BLaER1 treated with 17β-estradiol and CSF1 and Interleukin-3, amounts not matched to agents 10 nM and 100 nM (cell line): Measurements from ENCODE around the gene GRM4.

Experiments
- H3K27ac ChIP-seq, 11 experiments: shearing (Covaris generic); formaldehyde crosslinking; 2 replicates each; pipeline ENCODE4 v1.8.1; 2022
- H3K27me3 ChIP-seq, 11 experiments: shearing (Covaris generic); formaldehyde crosslinking; 2 replicates each; pipeline ENCODE4 v1.8.1; 2022
- H3K36me3 ChIP-seq, 11 experiments: shearing (Covaris generic); formaldehyde crosslinking; 2 replicates each; pipeline ENCODE4 v1.8.1; 2022
- H3K4me1 ChIP-seq, 10 experiments: shearing (Covaris generic); formaldehyde crosslinking; 2 replicates each; pipeline ENCODE4 v1.8.1; 2022
- H3K4me2 ChIP-seq, 11 experiments: shearing (Covaris generic); formaldehyde crosslinking; 2 replicates each; pipeline ENCODE4 v1.8.1; 2022
- H3K4me3 ChIP-seq, 10 experiments: shearing (Covaris generic); formaldehyde crosslinking; 2 replicates each; pipeline ENCODE4 v1.8.1; 2022
- H3K9ac ChIP-seq, 11 experiments: shearing (Covaris generic); formaldehyde crosslinking; 2 replicates each; pipeline ENCODE4 v1.8.1; 2022
- H3K9me3 ChIP-seq, 11 experiments: shearing (Covaris generic); formaldehyde crosslinking; replicated peaks in 1 of 11; 2 replicates each; pipeline ENCODE4 v1.8.1; 2022
- H4K20me1 ChIP-seq, 11 experiments: shearing (Covaris generic); formaldehyde crosslinking; 2 replicates each; pipeline ENCODE4 v1.8.1; 2022
- Cebpa-rat ChIP-seq, 11 experiments: shearing (Covaris generic); IDR thresholded peaks; 2 replicates each; pipeline ENCODE4 v1.8.1; 2022

The GRM4 gene

GRCh38 chr6:34041385-34041784, 104.5 kb downstream of the GRM4 start:
- H3K27ac ChIP-seq, result no peak overlapping the region
- TF ChIP-seq Cebpa-rat (IDR thresholded peaks at IDR 0.05), result no peak
- H4K20me1 ChIP-seq, result peaks cover 0 to 6% (median 0%) of the 10 kb centered on the region in 11 experiments; a peak in 1 of 22 replicates
- H3K9me3 ChIP-seq, result no peaks in the 10 kb centered on the region
- H3K27me3 ChIP-seq, result no peaks in the 10 kb centered on the region
- no peaks in the 10 kb centered on the region for H3K36me3 ChIP-seq
- H3K9ac ChIP-seq, result no peak overlapping the region
- peaks cover 0 to 36% (median 18%) of the 10 kb centered on the region in 10 experiments; a peak in 12 of 20 replicates for H3K4me1 ChIP-seq
- H3K4me2 ChIP-seq, result no peak overlapping the region
- H3K4me3 ChIP-seq, result no peak overlapping the region

- Histone ChIP-seq H3K4me2 (no peak overlapping the region), H3K9ac (no peak overlapping the region), H3K36me3 (no peaks in the 10 kb centered on the region), H3K4me1 (peaks cover 0 to 25% (median 12%) of the 10 kb centered on the region in 10 experiments; a peak in 12 of 20 replicates), H3K4me3 (no peak overlapping the region), H3K9me3 (no peaks in the 10 kb centered on the region), H3K27ac (no peak overlapping the region), H4K20me1 (peaks cover 0 to under 1% (median 0%) of the 10 kb centered on the region in 11 experiments; a peak in 1 of 22 replicates), H3K27me3 (no peaks in the 10 kb centered on the region)
- no peak for TF ChIP-seq Cebpa-rat (IDR thresholded peaks at IDR 0.05)
Measured at GRCh38 chr6:34039943-34040342, 105.9 kb downstream of the GRM4 start.

GRCh38 chr6:34037151-34037550, 108.7 kb downstream of the GRM4 start:
- H3K9me3 ChIP-seq, result no peaks in the 10 kb centered on the region
- H3K4me3 ChIP-seq, result no peak overlapping the region
- peaks cover 0 to 18% (median 0%) of the 10 kb centered on the region in 11 experiments; a peak in 2 of 22 replicates for H4K20me1 ChIP-seq
- no peak for TF ChIP-seq Cebpa-rat (IDR thresholded peaks at IDR 0.05)
- no peaks in the 10 kb centered on the region for H3K27me3 ChIP-seq
- H3K36me3 ChIP-seq, result no peaks in the 10 kb centered on the region
- H3K4me1 ChIP-seq, result peaks cover 0 to 20% (median 3%) of the 10 kb centered on the region in 10 experiments; a peak in 10 of 20 replicates
- H3K4me2 ChIP-seq, result no peak overlapping the region
- H3K9ac ChIP-seq, result no peak overlapping the region
- no peak overlapping the region for H3K27ac ChIP-seq

- TF ChIP-seq Cebpa-rat (IDR thresholded peaks at IDR 0.05), result no peak
- Histone ChIP-seq H3K4me3 (no peak overlapping the region), H3K4me1 (peaks cover 0 to 24% (median 7%) of the 10 kb centered on the region in 10 experiments; a peak in 17 of 20 replicates), H3K27ac (no peak overlapping the region), H3K36me3 (no peaks in the 10 kb centered on the region), H3K27me3 (no peaks in the 10 kb centered on the region), H3K4me2 (no peak overlapping the region), H3K9me3 (no peaks in the 10 kb centered on the region), H3K9ac (no peak overlapping the region), H4K20me1 (peaks cover 0 to 18% (median 0%) of the 10 kb centered on the region in 11 experiments; a peak in 2 of 22 replicates)
Measured at GRCh38 chr6:34036357-34037069, 109.4 kb downstream of the GRM4 start.

GRCh38 chr6:34035704-34036356, 110.1 kb downstream of the GRM4 start:
- no peaks in the 10 kb centered on the region for H3K27me3 ChIP-seq
- no peaks in the 10 kb centered on the region for H3K36me3 ChIP-seq
- H3K9ac ChIP-seq, result no peak overlapping the region
- H3K4me2 ChIP-seq, result no peak overlapping the region
- peaks cover 0 to 18% (median 0%) of the 10 kb centered on the region in 11 experiments; a peak in 2 of 22 replicates for H4K20me1 ChIP-seq
- no peak overlapping the region for H3K4me3 ChIP-seq
- no peak overlapping the region for H3K27ac ChIP-seq
- no peaks in the 10 kb centered on the region for H3K9me3 ChIP-seq
- H3K4me1 ChIP-seq, result peaks cover 0 to 31% (median 14%) of the 10 kb centered on the region in 10 experiments; a peak in 17 of 20 replicates
- TF ChIP-seq Cebpa-rat (IDR thresholded peaks at IDR 0.05), result no peak

- Histone ChIP-seq H3K4me2 (no peak overlapping the region), H3K27ac (no peak overlapping the region), H3K4me1 (peaks cover 0 to 38% (median 21%) of the 10 kb centered on the region in 10 experiments; a peak in 17 of 20 replicates), H3K9me3 (no peaks in the 10 kb centered on the region), H3K36me3 (no peaks in the 10 kb centered on the region), H3K9ac (no peak overlapping the region), H3K27me3 (no peaks in the 10 kb centered on the region), H3K4me3 (no peak overlapping the region), H4K20me1 (peaks cover 0 to 18% (median 0%) of the 10 kb centered on the region in 11 experiments; a peak in 1 of 22 replicates)
- TF ChIP-seq Cebpa-rat (IDR thresholded peaks at IDR 0.05), result no peak
Measured at GRCh38 chr6:34035161-34035560, 110.7 kb downstream of the GRM4 start.

- no peaks in the 10 kb centered on the region for H3K9me3 ChIP-seq
- no peaks in the 10 kb centered on the region for H3K27me3 ChIP-seq
- peaks cover 0 to 41% (median 25%) of the 10 kb centered on the region in 10 experiments; a peak in 17 of 20 replicates for H3K4me1 ChIP-seq
- no peak overlapping the region for H3K4me3 ChIP-seq
- TF ChIP-seq Cebpa-rat (IDR thresholded peaks at IDR 0.05), result no peak
- H3K36me3 ChIP-seq, result no peaks in the 10 kb centered on the region
- no peak overlapping the region; a peak in 1 of 22 replicates for H3K4me2 ChIP-seq
- no peak overlapping the region for H3K27ac ChIP-seq
- H3K9ac ChIP-seq, result no peak overlapping the region
- peaks cover 0 to 18% (median 0%) of the 10 kb centered on the region in 11 experiments; a peak in 3 of 22 replicates for H4K20me1 ChIP-seq
Measured at GRCh38 chr6:34032856-34033255, 113.0 kb downstream of the GRM4 start.

- Histone ChIP-seq H3K9me3 (no peaks in the 10 kb centered on the region), H3K9ac (0 out of 22 replicates have a peak overlapping the region, but pooled peaks of 2 of the 11 experiments have one; percentile 18 to 54), H3K36me3 (no peaks in the 10 kb centered on the region), H3K4me2 (peak overlapping the region in 10 of 11 experiments; percentile 23 to 84 (median 70); a peak in 18 of 22 replicates), H4K20me1 (peaks cover 0 to 20% (median 0%) of the 10 kb centered on the region in 11 experiments; a peak in 3 of 22 replicates), H3K27me3 (no peaks in the 10 kb centered on the region), H3K4me1 (peaks cover 0 to 36% (median 25%) of the 10 kb centered on the region in 10 experiments; a peak in 17 of 20 replicates), H3K4me3 (no peak overlapping the region), H3K27ac (0 out of 22 replicates have a peak overlapping the region, but pooled peaks of 1 of the 11 experiments have one; percentile 22)
- no peak for TF ChIP-seq Cebpa-rat (IDR thresholded peaks at IDR 0.05)
Measured at GRCh38 chr6:34031625-34032383, 114.1 kb downstream of the GRM4 start.
